Calu3 (cell line): Measurements from ENCODE around the gene DYNLT2. TPM values are rescaled to one million over a fixed set of nuclear protein-coding genes. Genes with fewer than 3 reads are reported as not detected.
A peak's percentile ranks its signal among the peaks of the same experiment; 100 is the strongest.

Source experiments
- BruUV-seq: library from RNA; stranded (reverse); fragments of 400-500 nt; replicated peaks from 2 replicates; lab custom pipeline; 2021; lab: Mats Ljungman, UMichigan
- CTCF ChIA-PET: fragments of 300-600 bp; sonication (Branson Sonifier 250); formaldehyde crosslinking; loops from one replicate; lab custom pipeline; 2022; ENCODE audit warnings: antibody characterized with exemption; lab: Charles Lee
- DNase-seq: peaks from one replicate; pipeline ENCODE4 v3.0.0; 2022
- H3K27ac Mint-ChIP-seq: one replicate; pipeline ENCODE4 v1.8.0; 2022; ENCODE audit warnings: mixed read lengths; ENCODE audit not compliant: unreplicated experiment
- H3K27me3 Mint-ChIP-seq: one replicate; pipeline ENCODE4 v1.8.0; 2022; ENCODE audit warnings: mixed read lengths; ENCODE audit not compliant: unreplicated experiment
- H3K36me3 Mint-ChIP-seq: one replicate; pipeline ENCODE4 v1.8.0; 2022; ENCODE audit warnings: mild to moderate bottlenecking, moderate library complexity, mixed read lengths; ENCODE audit not compliant: insufficient read depth, unreplicated experiment
- H3K4me1 Mint-ChIP-seq: one replicate; pipeline ENCODE4 v1.8.0; 2022; ENCODE audit warnings: mild to moderate bottlenecking, low read depth, mixed read lengths; ENCODE audit not compliant: unreplicated experiment
- H3K4me3 Mint-ChIP-seq: one replicate; pipeline ENCODE4 v1.8.0; 2022; ENCODE audit warnings: mild to moderate bottlenecking, low read depth, moderate library complexity, mixed read lengths; ENCODE audit not compliant: unreplicated experiment
- H3K9me3 Mint-ChIP-seq: one replicate; pipeline ENCODE4 v1.8.0; 2022; ENCODE audit warnings: low read depth, mixed read lengths; ENCODE audit not compliant: unreplicated experiment
- CTCF ChIP-seq: fragments of 200-600 bp; IDR thresholded peaks from one replicate; pipeline ENCODE4 v1.8.0; 2022; ENCODE audit warnings: antibody characterized with exemption; ENCODE audit not compliant: unreplicated experiment
- intact Hi-C: fragments of 100-400 bp; cut with micrococcal nuclease; formaldehyde crosslinking; loops from one replicate; pipeline ENCODE4 v1.10.0; 2022; ENCODE audit not compliant: unreplicated experiment
- total RNA-seq: library from RNA; stranded (reverse); gene quantifications from 2 replicates; pipeline ENCODE4 v1.2.3, GENCODE V29; 2022

DYNLT2 gene
- total RNA-seq, 1 experiment from 2014 or later = 3.4 TPM

- CTCF ChIA-PET = no interaction called here
Measured at GRCh38 chr6:169793408-169793807, 42.0 kb upstream of the DYNLT2 start.

GRCh38 chr6:169792306-169793015 lies 41.1 kb upstream of the DYNLT2 start:
- CTCF ChIA-PET = no interaction called here
- Mint-ChIP-seq H3K4me3 (no peak overlapping the region), H3K36me3 (peaks cover 5% of the 10 kb centered on the region), H3K9me3 (no peaks in the 10 kb centered on the region), H3K27ac (no peak overlapping the region), H3K27me3 (peaks cover 66% of the 10 kb centered on the region), H3K4me1 (no peaks in the 10 kb centered on the region)
- intact Hi-C loops = no loop called here
- no TSS peak for BruUV-seq
- DNase-seq = no peak
- TF ChIP-seq CTCF = no peak

More at GRCh38 chr6:169793408-169793807, 42.0 kb upstream of the DYNLT2 start:
- no peaks in the 10 kb centered on the region for H3K9me3 Mint-ChIP-seq
- no peak for TF ChIP-seq CTCF
- H3K4me1 Mint-ChIP-seq = no peaks in the 10 kb centered on the region
- DNase-seq = no peak
- BruUV-seq = no TSS peak
- intact Hi-C loops = no loop called here
- H3K4me3 Mint-ChIP-seq = no peak overlapping the region
- peaks cover 5% of the 10 kb centered on the region for H3K36me3 Mint-ChIP-seq
- H3K27me3 Mint-ChIP-seq = peaks cover 66% of the 10 kb centered on the region
- no peak overlapping the region for H3K27ac Mint-ChIP-seq

GRCh38 chr6:169791721-169792131 lies 40.4 kb upstream of the DYNLT2 start:
- Mint-ChIP-seq H3K9me3 (no peaks in the 10 kb centered on the region), H3K4me1 (no peaks in the 10 kb centered on the region), H3K27me3 (peaks cover 60% of the 10 kb centered on the region), H3K27ac (no peak overlapping the region), H3K36me3 (peaks cover 5% of the 10 kb centered on the region), H3K4me3 (peak overlapping the region; percentile 67)
- TF ChIP-seq CTCF = no peak
- no peak for DNase-seq
- CTCF ChIA-PET = no interaction called here
- intact Hi-C loops = no loop called here
- BruUV-seq = no TSS peak

GRCh38 chr6:169789944-169790927 lies 38.9 kb upstream of the DYNLT2 start:
- Mint-ChIP-seq H3K4me1 (no peaks in the 10 kb centered on the region), H3K36me3 (peaks cover 5% of the 10 kb centered on the region), H3K9me3 (no peaks in the 10 kb centered on the region), H3K4me3 (peak overlapping the region; percentile 67), H3K27ac (no peak overlapping the region), H3K27me3 (peaks cover 45% of the 10 kb centered on the region)
- peak; percentile 96 for TF ChIP-seq CTCF
- DNase-seq = peak; percentile 82
- CTCF ChIA-PET = interaction anchor here (0.6 to 1.5 kb wide), 4 partner anchors 10 to 727 kb away, joined by 3 to 7 read pairs (median 4); no protein-coding TSS in a partner anchor
- BruUV-seq = no TSS peak
- intact Hi-C loops = loop anchor here (1.0 kb wide), 1 partner anchor 727 kb away; no protein-coding TSS in a partner anchor
